RWPE2 (cell line): Measurements from ENCODE around the gene GKN1.

Experiments
- ATAC-seq: fragments of 200-7000 bp; cut with Tn5 transposase; 3 replicates; pipeline ENCODE4 v1.9.1; 2021; ENCODE audit warnings: low read depth
- DNase-seq: peaks from one replicate; pipeline ENCODE4 v3.0.0-alpha.2; 2020; ENCODE audit warnings: low spot score
- H3K27ac ChIP-seq: fragments of 450-650 bp; 2 replicates; pipeline ENCODE4 v1.5.1; 2017; ENCODE audit warnings: mild to moderate bottlenecking; ENCODE audit not compliant: poor library complexity, severe bottlenecking
- H3K27me3 ChIP-seq: fragments of 250-450 bp; sonication (Bioruptor Pico); 2 replicates; pipeline ENCODE4 v1.5.1; 2021; ENCODE audit warnings: mild to moderate bottlenecking, moderate library complexity; ENCODE audit not compliant: insufficient read depth, poor library complexity, severe bottlenecking
- H3K36me3 ChIP-seq: fragments of 250-450 bp; sonication (Bioruptor Pico); 2 replicates; pipeline ENCODE4 v1.5.1; 2020; ENCODE audit warnings: low read depth, mild to moderate bottlenecking, moderate library complexity
- H3K4me1 ChIP-seq: fragments of 250-450 bp; sonication (Bioruptor Pico); 2 replicates; pipeline ENCODE4 v1.5.1; 2021; ENCODE audit warnings: mild to moderate bottlenecking, moderate library complexity; ENCODE audit not compliant: insufficient read depth, poor library complexity, severe bottlenecking
- H3K4me3 ChIP-seq: fragments of 250-450 bp; sonication (Bioruptor Pico); 2 replicates; pipeline ENCODE4 v1.5.1; 2021; ENCODE audit warnings: mild to moderate bottlenecking, moderate library complexity; ENCODE audit not compliant: severe bottlenecking
- H3K9me3 ChIP-seq: fragments of 250-450 bp; sonication (Bioruptor Pico); 2 replicates; pipeline ENCODE4 v1.5.1; 2021; ENCODE audit warnings: mild to moderate bottlenecking, moderate library complexity; ENCODE audit not compliant: severe bottlenecking
- CTCF ChIP-seq: fragments of 450-650 bp; IDR thresholded peaks from one replicate; pipeline ENCODE4 v1.5.1; 2017; ENCODE audit warnings: mild to moderate bottlenecking, moderate library complexity; ENCODE audit not compliant: poor library complexity, severe bottlenecking

GKN1 gene

GRCh38 chr2:69007169-69007568 is 32.7 kb downstream of the GKN1 start:
- Histone ChIP-seq H3K4me3 (no peak overlapping the region), H3K27ac (no peak overlapping the region), H3K4me1 (no peaks in the 10 kb centered on the region), H3K9me3 (peaks cover under 1% of the 10 kb centered on the region), H3K36me3 (no peaks in the 10 kb centered on the region), H3K27me3 (no peaks in the 10 kb centered on the region)
- TF ChIP-seq CTCF, result no peak
- ATAC-seq (no peak), DNase-seq (no peak)

GRCh38 chr2:69007603-69008002 is 33.2 kb downstream of the GKN1 start:
- ATAC-seq, result no peak
- Histone ChIP-seq H3K4me1 (peaks cover 2% of the 10 kb centered on the region), H3K36me3 (no peaks in the 10 kb centered on the region), H3K9me3 (no peaks in the 10 kb centered on the region), H3K4me3 (no peak overlapping the region), H3K27me3 (no peaks in the 10 kb centered on the region), H3K27ac (no peak overlapping the region)
- no peak for DNase-seq
- no peak for TF ChIP-seq CTCF

- Histone ChIP-seq H3K4me1 (peaks cover 14% of the 10 kb centered on the region), H3K27ac (no peak overlapping the region), H3K27me3 (no peaks in the 10 kb centered on the region), H3K36me3 (no peaks in the 10 kb centered on the region), H3K4me3 (no peak overlapping the region), H3K9me3 (no peaks in the 10 kb centered on the region)
- TF ChIP-seq CTCF, result no peak
- DNase-seq (no peak), ATAC-seq (no peak)
Observed at GRCh38 chr2:69010437-69011194, 36.2 kb downstream of the GKN1 start.

- Histone ChIP-seq H3K27me3 (no peaks in the 10 kb centered on the region), H3K4me3 (no peak overlapping the region), H3K27ac (no peak overlapping the region), H3K4me1 (peaks cover 18% of the 10 kb centered on the region), H3K36me3 (no peaks in the 10 kb centered on the region), H3K9me3 (no peaks in the 10 kb centered on the region)
- DNase-seq (no peak), ATAC-seq (no peak)
- TF ChIP-seq CTCF, result no peak
Observed at GRCh38 chr2:69011611-69012157, 37.2 kb downstream of the GKN1 start.
